Loucy (cell line): ENCODE results near the gene ATP5F1C.

ENCODE experiments used
- EZH2phosphoT487 ChIP-seq: fragments of 200-600 bp; IDR thresholded peaks from 2 replicates; pipeline ENCODE4 v1.6.1; 2018; ENCODE audit warnings: antibody characterized with exemption, mild to moderate bottlenecking, moderate library complexity, borderline replicate concordance
- TF ChIP-seq, protein P1 (sequence below): fragments of 200-600 bp; sonication (generic); conservative IDR thresholded peaks from 2 replicates; pipeline ENCODE4 v1.5.1; 2014; ENCODE audit warnings: mild to moderate bottlenecking, antibody characterized with exemption, low read length

DNA sequence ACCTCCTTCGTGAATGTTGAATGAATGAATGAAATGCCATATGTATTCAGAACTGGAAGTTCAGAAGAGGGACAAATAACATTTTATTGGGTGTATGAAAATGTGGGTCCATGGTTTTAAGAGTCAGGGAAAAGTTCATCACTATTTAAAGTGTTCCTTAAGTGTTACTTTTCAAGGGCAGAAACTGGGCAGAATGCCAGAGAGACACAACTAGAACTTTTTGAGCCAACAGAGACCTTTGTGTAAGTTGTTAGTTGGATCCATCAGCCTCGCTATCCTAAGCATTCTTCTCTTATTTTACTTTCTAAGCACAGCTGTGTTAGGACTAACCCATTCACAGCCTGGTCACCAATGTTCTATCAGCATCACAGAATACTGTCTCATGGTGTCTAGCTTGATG lies 16.8 kb downstream of the ATP5F1C start:
- TF ChIP-seq, protein P1, sequence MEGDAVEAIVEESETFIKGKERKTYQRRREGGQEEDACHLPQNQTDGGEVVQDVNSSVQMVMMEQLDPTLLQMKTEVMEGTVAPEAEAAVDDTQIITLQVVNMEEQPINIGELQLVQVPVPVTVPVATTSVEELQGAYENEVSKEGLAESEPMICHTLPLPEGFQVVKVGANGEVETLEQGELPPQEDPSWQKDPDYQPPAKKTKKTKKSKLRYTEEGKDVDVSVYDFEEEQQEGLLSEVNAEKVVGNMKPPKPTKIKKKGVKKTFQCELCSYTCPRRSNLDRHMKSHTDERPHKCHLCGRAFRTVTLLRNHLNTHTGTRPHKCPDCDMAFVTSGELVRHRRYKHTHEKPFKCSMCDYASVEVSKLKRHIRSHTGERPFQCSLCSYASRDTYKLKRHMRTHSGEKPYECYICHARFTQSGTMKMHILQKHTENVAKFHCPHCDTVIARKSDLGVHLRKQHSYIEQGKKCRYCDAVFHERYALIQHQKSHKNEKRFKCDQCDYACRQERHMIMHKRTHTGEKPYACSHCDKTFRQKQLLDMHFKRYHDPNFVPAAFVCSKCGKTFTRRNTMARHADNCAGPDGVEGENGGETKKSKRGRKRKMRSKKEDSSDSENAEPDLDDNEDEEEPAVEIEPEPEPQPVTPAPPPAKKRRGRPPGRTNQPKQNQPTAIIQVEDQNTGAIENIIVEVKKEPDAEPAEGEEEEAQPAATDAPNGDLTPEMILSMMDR = no peak
- TF ChIP-seq EZH2phosphoT487 = no peak
